NT2/D1 (cell line): ENCODE results near the gene CLIC5.
A peak's percentile ranks its signal among the peaks of the same experiment; 100 is the strongest.
"Not testable (repeated sequence)": the region's sequence is repeated elsewhere in the genome, so short reads cannot be mapped to it uniquely, and the experiment has no call there.

Source experiments
- DNase-seq: peaks from one replicate; pipeline ENCODE4 v3.0.0-alpha.2; 2011; ENCODE audit warnings: low read depth, low spot score
- H3K27me3 ChIP-seq: 2 replicates; pipeline ENCODE4 v1.6.0; 2011; ENCODE audit warnings: mild to moderate bottlenecking; ENCODE audit not compliant: insufficient read length, insufficient read depth
- H3K36me3 ChIP-seq: 2 replicates; pipeline ENCODE4 v1.6.1; 2011; ENCODE audit warnings: mild to moderate bottlenecking, low read length, mixed read lengths; ENCODE audit not compliant: insufficient read depth, insufficient read length
- H3K4me1 ChIP-seq: 2 replicates; pipeline ENCODE4 v1.5.1; 2011; ENCODE audit not compliant: insufficient read depth, insufficient read length
- H3K4me3 ChIP-seq: 2 replicates; pipeline ENCODE4 v1.5.1; 2011; ENCODE audit warnings: low read depth; ENCODE audit not compliant: insufficient read length
- H3K9ac ChIP-seq: 2 replicates; pipeline ENCODE4 v1.6.0; 2011; ENCODE audit warnings: low read depth; ENCODE audit not compliant: insufficient read length
- H3K9me3 ChIP-seq: 2 replicates; pipeline ENCODE4 v1.5.1; 2011; ENCODE audit warnings: mild to moderate bottlenecking, low read length; ENCODE audit not compliant: insufficient read depth
- SUZ12 ChIP-seq: IDR thresholded peaks from 2 replicates; pipeline ENCODE4 v1.6.1; 2011; ENCODE audit not compliant: insufficient read length, insufficient read depth; ENCODE audit errors: extremely low read depth
- YY1 ChIP-seq: IDR thresholded peaks from 2 replicates; pipeline ENCODE4 v1.6.1; 2011; ENCODE audit not compliant: insufficient read length, insufficient read depth
- ZNF274 ChIP-seq: IDR thresholded peaks from 2 replicates; pipeline ENCODE4 v1.6.1; 2011; ENCODE audit warnings: mild to moderate bottlenecking, low read depth, low read length

CLIC5 gene

DNA sequence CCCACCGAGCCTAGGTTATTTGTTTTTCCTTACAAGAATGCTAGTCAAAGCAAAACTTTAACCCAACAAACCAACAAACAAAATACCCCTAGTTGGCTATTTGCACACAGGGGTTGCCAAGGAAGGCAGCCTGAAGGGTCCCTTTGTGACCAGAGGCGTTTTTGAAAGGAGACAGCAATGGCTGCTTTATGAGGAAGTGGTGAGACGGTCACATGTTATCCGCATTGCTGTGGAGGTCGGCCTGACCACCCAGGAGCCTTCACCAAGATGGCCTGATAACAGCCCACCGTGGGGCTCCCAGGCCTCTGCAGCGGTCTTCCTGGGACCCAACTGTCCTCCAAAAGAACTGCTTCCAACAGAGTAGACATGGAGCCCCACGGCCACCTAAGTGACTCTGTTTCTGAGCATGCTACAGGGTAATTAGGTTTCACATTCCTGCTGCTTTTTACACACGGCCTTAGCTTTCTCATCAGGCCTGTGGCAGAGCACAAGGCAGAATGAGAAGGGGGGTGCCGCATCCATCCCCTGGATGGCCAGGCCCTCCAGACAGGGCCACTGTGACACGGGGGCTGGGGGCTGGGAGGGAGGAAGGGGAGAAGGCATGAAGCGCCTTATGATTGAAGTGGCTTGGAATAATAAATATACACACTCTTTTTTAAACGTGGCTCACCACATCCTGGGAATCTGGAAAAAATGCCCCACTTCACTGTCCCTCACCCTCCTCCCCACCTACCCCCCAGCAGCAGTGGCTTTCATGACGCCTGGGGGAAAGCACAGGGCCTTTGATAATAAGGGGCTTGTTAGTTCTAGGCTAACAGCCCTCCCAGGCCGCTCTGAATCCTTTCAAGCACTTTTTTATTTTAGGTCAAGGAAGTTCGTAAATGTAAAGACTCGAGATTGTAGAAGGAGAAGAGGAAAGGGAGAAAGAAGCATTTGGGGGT is 86.0 kb downstream of the CLIC5 start:
- Histone ChIP-seq H3K4me3 (no peak overlapping the region), H3K9ac (no peak overlapping the region), H3K4me1 (peaks cover 6% of the 10 kb centered on the region), H3K36me3 (no peaks in the 10 kb centered on the region), H3K27me3 (no peaks in the 10 kb centered on the region), H3K9me3 (no peaks in the 10 kb centered on the region)
- no peak for TF ChIP-seq SUZ12
- TF ChIP-seq YY1: no peak
- TF ChIP-seq ZNF274: no peak
- DNase-seq: no peak

GRCh38 chr6:45928721-45929305 is 86.8 kb downstream of the CLIC5 start:
- Histone ChIP-seq H3K27me3 (no peaks in the 10 kb centered on the region), H3K36me3 (no peaks in the 10 kb centered on the region), H3K4me3 (no peak overlapping the region), H3K4me1 (peaks cover 3% of the 10 kb centered on the region), H3K9me3 (no peaks in the 10 kb centered on the region), H3K9ac (no peak overlapping the region)
- no peak for DNase-seq
- TF ChIP-seq SUZ12 (no peak), ZNF274 (no peak), YY1 (no peak)

DNA sequence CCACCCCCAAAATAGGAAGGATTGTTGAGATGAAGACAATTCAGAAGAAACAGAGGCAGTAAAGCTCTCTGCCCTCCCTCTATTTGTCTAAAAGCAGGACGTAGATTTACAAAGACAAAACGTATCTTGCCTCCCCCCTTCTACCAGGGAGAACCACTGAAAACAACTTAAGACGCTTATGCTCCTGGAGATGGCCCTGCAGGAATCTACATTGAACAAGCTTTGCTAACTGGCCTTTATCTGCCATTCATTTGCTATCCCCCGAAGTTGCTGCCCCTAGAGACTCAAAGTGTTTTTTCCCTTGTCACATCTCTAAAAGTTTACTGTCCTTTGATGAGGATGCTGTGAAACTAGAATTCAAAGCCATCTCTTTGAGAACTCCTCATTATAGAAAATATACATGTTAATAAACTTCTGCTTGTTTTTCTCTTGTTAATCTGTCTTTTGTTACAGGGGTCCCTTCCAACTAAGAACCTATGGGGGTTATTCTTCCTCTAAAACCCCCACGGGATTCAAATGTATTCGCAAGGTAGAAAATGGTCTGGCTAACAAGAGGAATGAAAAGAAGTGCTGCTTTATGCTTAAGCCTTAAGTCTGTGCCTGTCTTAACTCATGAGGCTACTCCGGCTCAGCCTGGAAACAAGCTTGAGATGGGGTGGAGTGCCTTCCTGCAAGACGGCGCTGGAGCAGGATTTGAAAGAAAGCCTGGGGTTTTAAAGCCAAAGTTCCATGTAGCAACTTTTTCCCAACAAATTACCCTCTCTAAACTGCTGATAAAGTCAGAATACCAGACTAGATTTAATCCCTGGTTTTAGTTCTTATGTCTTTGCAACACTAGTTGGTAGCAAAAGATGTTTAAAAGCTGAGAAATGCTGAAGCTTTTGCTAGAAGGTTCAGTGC is 88.0 kb downstream of the CLIC5 start:
- Histone ChIP-seq H3K36me3 (no peaks in the 10 kb centered on the region), H3K27me3 (no peaks in the 10 kb centered on the region), H3K4me1 (peaks cover 3% of the 10 kb centered on the region), H3K4me3 (no peak overlapping the region), H3K9ac (peak overlapping the region; percentile 29), H3K9me3 (no peaks in the 10 kb centered on the region)
- peak; percentile 58 for DNase-seq
- TF ChIP-seq SUZ12 (no peak), ZNF274 (no peak), YY1 (no peak)

GRCh38 chr6:45926423-45926822 is 89.2 kb downstream of the CLIC5 start:
- not testable (repeated sequence) for H3K4me3 ChIP-seq

GRCh38 chr6:45924763-45925342 is 90.8 kb downstream of the CLIC5 start:
- DNase-seq: no peak
- Histone ChIP-seq H3K9me3 (no peaks in the 10 kb centered on the region), H3K27me3 (no peaks in the 10 kb centered on the region), H3K36me3 (no peaks in the 10 kb centered on the region), H3K9ac (no peak overlapping the region), H3K4me1 (peaks cover 3% of the 10 kb centered on the region), H3K4me3 (no peak overlapping the region)
- TF ChIP-seq SUZ12: no peak
- no peak for TF ChIP-seq YY1
- TF ChIP-seq ZNF274: no peak

More at GRCh38 chr6:45926423-45926822, 89.2 kb downstream of the CLIC5 start:
- H3K9me3 ChIP-seq, H3K9ac ChIP-seq, DNase-seq, H3K27me3 ChIP-seq, H3K36me3 ChIP-seq, H3K4me1 ChIP-seq: not testable (repeated sequence)

- no peak for TF ChIP-seq ZNF274
- no peak for TF ChIP-seq YY1
- TF ChIP-seq SUZ12: no peak
- no peak overlapping the region for H3K4me3 ChIP-seq
- no peaks in the 10 kb centered on the region for H3K36me3 ChIP-seq
- DNase-seq: no peak
- H3K9ac ChIP-seq: no peak overlapping the region
- no peaks in the 10 kb centered on the region for H3K4me1 ChIP-seq
- H3K27me3 ChIP-seq: no peaks in the 10 kb centered on the region
- no peaks in the 10 kb centered on the region for H3K9me3 ChIP-seq
Measured at GRCh38 chr6:45923831-45924391, 91.7 kb downstream of the CLIC5 start.
